SU-DHL-6 (cell line): ENCODE results near the gene MUCL1.

Source experiments
- EZH2phosphoT487 ChIP-seq: fragments of 200-600 bp; sonication (generic), shearing (Covaris generic); conservative IDR thresholded peaks from 2 replicates; pipeline ENCODE4 v1.6.1; 2018; ENCODE audit warnings: mild to moderate bottlenecking, antibody characterized with exemption, low read length, moderate library complexity, mixed read lengths
- TF ChIP-seq, protein P1 (sequence below): fragments of 200-600 bp; sonication (generic); IDR thresholded peaks from one replicate; pipeline ENCODE4 v1.5.1; 2017; ENCODE audit warnings: antibody characterized with exemption, mild to moderate bottlenecking, low read length, moderate library complexity; ENCODE audit not compliant: insufficient read depth, poor library complexity, severe bottlenecking

DNA sequence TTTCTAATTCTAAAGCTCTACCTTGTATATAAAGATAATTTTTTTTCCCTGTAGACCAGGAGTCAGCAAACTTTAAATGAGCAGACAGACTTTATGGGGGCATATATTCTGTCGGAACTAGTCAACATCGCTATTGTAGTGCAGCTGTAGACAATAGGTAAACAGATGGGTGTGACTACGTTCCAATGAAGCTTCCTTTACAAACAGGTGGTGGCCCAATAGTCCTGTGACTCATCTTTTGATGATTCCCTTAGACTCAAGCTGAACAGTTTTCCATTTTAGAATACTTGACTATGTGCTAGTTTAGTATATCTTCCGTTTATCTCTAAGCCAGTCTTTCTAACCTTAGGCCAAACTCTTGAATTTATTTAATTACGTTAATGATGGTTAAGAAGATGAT lies 16.3 kb downstream of the MUCL1 start:
- TF ChIP-seq, protein P1, sequence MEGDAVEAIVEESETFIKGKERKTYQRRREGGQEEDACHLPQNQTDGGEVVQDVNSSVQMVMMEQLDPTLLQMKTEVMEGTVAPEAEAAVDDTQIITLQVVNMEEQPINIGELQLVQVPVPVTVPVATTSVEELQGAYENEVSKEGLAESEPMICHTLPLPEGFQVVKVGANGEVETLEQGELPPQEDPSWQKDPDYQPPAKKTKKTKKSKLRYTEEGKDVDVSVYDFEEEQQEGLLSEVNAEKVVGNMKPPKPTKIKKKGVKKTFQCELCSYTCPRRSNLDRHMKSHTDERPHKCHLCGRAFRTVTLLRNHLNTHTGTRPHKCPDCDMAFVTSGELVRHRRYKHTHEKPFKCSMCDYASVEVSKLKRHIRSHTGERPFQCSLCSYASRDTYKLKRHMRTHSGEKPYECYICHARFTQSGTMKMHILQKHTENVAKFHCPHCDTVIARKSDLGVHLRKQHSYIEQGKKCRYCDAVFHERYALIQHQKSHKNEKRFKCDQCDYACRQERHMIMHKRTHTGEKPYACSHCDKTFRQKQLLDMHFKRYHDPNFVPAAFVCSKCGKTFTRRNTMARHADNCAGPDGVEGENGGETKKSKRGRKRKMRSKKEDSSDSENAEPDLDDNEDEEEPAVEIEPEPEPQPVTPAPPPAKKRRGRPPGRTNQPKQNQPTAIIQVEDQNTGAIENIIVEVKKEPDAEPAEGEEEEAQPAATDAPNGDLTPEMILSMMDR, result no peak
- no peak for TF ChIP-seq EZH2phosphoT487
